ENCODE measurements around the gene HTR3E.

The HTR3E gene

DNA sequence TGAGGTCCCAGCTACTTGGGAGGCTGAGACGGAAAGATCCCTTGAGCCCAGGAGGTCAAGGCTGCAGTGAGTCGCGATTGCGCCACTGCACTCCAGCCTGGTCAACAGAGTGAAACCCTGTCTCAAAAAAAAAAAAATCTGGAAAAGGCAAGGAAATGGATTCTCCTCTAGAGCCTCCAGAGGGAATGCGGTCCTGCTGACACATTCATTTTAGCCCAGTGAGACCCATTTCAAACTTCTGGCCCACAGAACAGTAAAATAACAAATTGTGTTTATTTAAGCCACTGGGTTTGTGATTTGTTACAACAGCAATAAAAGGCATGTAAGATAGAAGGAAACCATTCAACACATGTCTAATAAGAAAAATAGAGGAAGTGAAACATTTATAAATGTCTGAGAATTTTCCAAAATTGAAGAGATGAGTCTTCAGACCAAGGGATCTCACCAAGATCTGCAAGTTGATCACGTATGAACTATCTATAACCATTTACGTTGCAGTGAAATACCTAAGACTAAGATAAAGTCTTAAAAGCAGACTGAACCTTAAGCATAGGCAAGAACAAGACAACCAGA lies at the start of gene HTR3E:
TSS of gene HTR3E (plus strand) at position 254 of the 573 bp plus-strand sequence. CDS start 466 bp downstream, outside the sequence.
- H3K27ac ChIP-seq: no peak within 1 kb of the TSS
- DNase-seq (ENCODE audit: low spot score): no peak
- TF ChIP-seq, protein P1, sequence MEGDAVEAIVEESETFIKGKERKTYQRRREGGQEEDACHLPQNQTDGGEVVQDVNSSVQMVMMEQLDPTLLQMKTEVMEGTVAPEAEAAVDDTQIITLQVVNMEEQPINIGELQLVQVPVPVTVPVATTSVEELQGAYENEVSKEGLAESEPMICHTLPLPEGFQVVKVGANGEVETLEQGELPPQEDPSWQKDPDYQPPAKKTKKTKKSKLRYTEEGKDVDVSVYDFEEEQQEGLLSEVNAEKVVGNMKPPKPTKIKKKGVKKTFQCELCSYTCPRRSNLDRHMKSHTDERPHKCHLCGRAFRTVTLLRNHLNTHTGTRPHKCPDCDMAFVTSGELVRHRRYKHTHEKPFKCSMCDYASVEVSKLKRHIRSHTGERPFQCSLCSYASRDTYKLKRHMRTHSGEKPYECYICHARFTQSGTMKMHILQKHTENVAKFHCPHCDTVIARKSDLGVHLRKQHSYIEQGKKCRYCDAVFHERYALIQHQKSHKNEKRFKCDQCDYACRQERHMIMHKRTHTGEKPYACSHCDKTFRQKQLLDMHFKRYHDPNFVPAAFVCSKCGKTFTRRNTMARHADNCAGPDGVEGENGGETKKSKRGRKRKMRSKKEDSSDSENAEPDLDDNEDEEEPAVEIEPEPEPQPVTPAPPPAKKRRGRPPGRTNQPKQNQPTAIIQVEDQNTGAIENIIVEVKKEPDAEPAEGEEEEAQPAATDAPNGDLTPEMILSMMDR (IDR thresholded peaks at IDR 0.05): no peak

DNA sequence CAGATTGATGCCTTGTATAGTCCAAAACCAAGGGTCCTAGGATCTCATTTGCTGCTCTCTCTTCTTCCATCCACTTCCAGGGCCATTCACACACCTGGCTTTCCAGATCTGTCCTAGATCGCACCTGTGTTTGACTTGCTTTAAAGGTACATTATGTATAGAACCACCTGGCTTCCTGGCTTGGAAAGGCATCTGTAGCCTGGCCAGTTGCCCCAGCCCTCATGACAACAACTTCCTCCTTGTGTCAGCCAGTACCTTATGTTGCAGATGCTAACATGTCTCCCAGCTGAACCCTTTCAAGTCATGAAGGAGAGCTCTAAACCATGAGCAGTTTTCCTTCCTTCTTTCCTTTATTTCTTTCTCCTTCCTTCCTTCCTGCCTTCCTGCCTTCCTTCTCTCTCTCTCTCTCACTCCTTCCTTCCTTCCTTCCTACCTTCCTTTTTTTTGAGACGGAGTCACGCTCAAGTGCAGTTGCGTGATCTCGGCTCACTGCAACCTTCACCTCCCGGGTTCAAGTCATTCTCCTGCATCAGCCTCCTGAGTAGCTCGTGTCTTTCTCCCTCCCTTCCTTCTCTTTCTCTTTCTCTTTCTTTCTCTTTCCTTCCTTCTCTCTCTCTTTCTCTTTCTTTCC lies 46.5 kb upstream of the HTR3E start:
- DNase-seq (ENCODE audit: low spot score): no peak
- TF ChIP-seq, protein P1 (IDR thresholded peaks at IDR 0.05): no peak
- no peak overlapping the region for H3K4me3 ChIP-seq
- H3K27ac ChIP-seq: no peak overlapping the region

More for the DNA sequence above, at the start of gene HTR3E:
- H3K4me3 ChIP-seq: no peak within 1 kb of the TSS

- TF ChIP-seq, protein P1 (IDR thresholded peaks at IDR 0.05): no peak
- DNase-seq (ENCODE audit: low spot score): no peak
- Histone ChIP-seq H3K27ac (no peak within 1 kb of the TSS), H3K4me3 (no peak within 1 kb of the TSS)
These were observed 44.1 kb upstream of the HTR3E start, which contains the start of gene HTR3C for GRCh38 chr3:184052767-184053166. Gene HTR3C, plus strand, starts transcription at chr3:184053047. Its CDS starts 34 bp downstream, at chr3:184053081.

- no peak overlapping the region for H3K4me3 ChIP-seq
- no peak for DNase-seq (ENCODE audit: low spot score)
- TF ChIP-seq, protein P1 (IDR thresholded peaks at IDR 0.05): no peak
- H3K27ac ChIP-seq: no peak overlapping the region
These were observed 38.8 kb upstream of the HTR3E start for GRCh38 chr3:184058029-184058428.

DNA sequence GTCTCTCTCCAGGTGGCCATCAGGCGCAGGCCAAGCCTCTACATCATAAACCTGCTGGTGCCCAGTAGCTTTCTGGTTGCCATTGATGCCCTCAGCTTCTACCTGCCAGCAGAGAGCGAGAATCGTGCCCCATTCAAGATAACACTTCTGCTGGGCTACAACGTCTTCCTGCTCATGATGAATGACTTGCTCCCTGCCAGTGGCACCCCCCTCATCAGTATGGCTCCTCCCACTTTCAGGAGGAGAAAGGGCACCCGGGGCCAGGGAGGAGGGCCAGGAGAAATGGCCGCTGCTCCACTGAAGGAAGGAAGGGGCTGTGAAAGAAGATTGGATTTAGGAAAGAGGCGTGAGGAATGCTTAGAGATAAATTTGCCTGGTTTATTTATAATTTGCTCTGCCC lies 37.4 kb upstream of the HTR3E start:
- H3K4me3 ChIP-seq: no peak overlapping the region
- no peak overlapping the region for H3K27ac ChIP-seq
- DNase-seq (ENCODE audit: low spot score): no peak
- TF ChIP-seq, protein P1 (IDR thresholded peaks at IDR 0.05): no peak

DNA sequence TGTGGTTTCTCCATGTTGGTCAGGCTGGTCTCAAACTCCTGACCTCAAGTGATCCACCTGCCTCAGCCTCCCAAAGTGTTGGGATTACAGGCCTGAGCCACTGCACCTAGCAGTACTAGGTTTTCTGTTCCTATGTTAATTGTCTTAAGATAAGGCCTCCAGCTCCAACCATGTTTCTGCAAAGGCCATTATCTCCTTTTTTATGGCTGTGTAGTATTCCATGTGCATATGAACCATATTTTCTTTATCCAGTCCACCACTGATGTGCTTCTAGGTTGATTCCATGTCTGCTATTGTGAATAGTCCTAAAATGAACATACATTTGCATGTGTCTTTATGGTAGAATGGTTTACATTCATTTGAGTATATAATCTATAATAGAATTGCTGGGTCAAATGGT lies 34.2 kb upstream of the HTR3E start:
- H3K4me3 ChIP-seq: no peak overlapping the region
- TF ChIP-seq, protein P1 (IDR thresholded peaks at IDR 0.05): no peak
- H3K27ac ChIP-seq: no peak overlapping the region
- DNase-seq (ENCODE audit: low spot score): no peak

GRCh38 chr3:184066211-184066610 lies 30.7 kb upstream of the HTR3E start:
- Histone ChIP-seq H3K4me3 (no peak overlapping the region), H3K27ac (no peak overlapping the region)
- DNase-seq (ENCODE audit: low spot score): no peak
- TF ChIP-seq, protein P1 (IDR thresholded peaks at IDR 0.05): no peak

Data from coronary artery (tissue), 2 donors.